MM.1S (cell line): ENCODE data around the gene CBX5.

Experiments
- EZH2 ChIP-seq: fragments of 300-600 bp; sonication (generic); optimal IDR thresholded peaks from 2 replicates; pipeline ENCODE3; 2017; ENCODE audit warnings: low read depth, mild to moderate bottlenecking, antibody characterized with exemption, low read length, mixed read lengths
- TF ChIP-seq, protein P1 (sequence below): fragments of 300-600 bp; sonication (generic); IDR thresholded peaks from 2 replicates; pipeline ENCODE4 v1.5.1; 2016; ENCODE audit warnings: antibody characterized with exemption, low read length, mixed read lengths

DNA sequence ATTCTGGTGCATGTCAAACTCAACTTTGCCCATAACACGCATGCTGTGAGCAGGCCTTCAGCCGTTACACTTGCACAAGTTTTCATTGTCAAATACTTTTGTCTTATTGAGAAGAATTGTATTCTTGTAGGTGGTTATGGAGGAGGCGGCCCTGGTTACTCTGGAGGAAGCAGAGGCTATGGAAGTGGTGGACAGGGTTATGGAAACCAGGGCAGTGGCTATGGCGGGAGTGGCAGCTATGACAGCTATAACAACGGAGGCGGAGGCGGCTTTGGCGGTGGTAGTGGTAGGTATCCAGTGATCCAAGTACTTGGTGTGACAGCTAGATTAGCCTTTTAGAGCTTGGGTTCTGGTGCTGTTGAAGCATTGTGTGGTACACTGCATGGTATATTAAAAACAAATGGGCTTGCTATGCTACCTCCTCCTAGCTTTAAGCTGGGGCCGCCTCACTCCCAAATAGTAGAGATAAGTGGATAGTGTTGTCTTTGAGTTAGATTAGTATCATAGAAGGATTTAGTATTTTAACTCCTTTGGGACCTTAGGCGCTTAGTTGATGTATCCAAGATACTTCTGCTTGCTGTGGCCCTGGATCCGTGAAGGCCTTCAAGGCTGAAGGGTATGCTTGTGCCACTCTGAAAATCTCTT, 3.1 kb upstream of the CBX5 start:
- TF ChIP-seq EZH2 = no peak
- TF ChIP-seq, protein P1, sequence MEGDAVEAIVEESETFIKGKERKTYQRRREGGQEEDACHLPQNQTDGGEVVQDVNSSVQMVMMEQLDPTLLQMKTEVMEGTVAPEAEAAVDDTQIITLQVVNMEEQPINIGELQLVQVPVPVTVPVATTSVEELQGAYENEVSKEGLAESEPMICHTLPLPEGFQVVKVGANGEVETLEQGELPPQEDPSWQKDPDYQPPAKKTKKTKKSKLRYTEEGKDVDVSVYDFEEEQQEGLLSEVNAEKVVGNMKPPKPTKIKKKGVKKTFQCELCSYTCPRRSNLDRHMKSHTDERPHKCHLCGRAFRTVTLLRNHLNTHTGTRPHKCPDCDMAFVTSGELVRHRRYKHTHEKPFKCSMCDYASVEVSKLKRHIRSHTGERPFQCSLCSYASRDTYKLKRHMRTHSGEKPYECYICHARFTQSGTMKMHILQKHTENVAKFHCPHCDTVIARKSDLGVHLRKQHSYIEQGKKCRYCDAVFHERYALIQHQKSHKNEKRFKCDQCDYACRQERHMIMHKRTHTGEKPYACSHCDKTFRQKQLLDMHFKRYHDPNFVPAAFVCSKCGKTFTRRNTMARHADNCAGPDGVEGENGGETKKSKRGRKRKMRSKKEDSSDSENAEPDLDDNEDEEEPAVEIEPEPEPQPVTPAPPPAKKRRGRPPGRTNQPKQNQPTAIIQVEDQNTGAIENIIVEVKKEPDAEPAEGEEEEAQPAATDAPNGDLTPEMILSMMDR = no peak
